ENCODE results near the gene LHPP.

Gene LHPP

GRCh38 chr10:124450783-124451057 is 10.9 kb upstream of the LHPP start:
- CTCF ChIA-PET, result interaction anchor here (1.7 kb wide), 1 partner anchor 47 kb away, joined by 4 read pairs; no protein-coding TSS in a partner anchor
- TF ChIP-seq CTCF (conservative IDR thresholded peaks at IDR 0.05; ENCODE audit: low read depth), result no peak
- no peak for DNase-seq (ENCODE audit: low spot score)
- POLR2A ChIA-PET (ENCODE audit: low non-redundant PET), result no interaction called here
- H3K27ac ChIP-seq, result no peak overlapping the region

- no peak for TF ChIP-seq CTCF (conservative IDR thresholded peaks at IDR 0.05; ENCODE audit: low read depth)
- DNase-seq (ENCODE audit: low spot score), result no peak
Measured at GRCh38 chr10:124451276-124451675, 10.3 kb upstream of the LHPP start.

GRCh38 chr10:124453960-124454610 is 7.5 kb upstream of the LHPP start:
- ChIA-PET CTCF (no interaction called here), POLR2A (ENCODE audit: low non-redundant PET) (no interaction called here)
- no peak for DNase-seq (ENCODE audit: low spot score)
- H3K27ac ChIP-seq, result no peak overlapping the region
- TF ChIP-seq CTCF (conservative IDR thresholded peaks at IDR 0.05; ENCODE audit: low read depth), result no peak

More at GRCh38 chr10:124451276-124451675, 10.3 kb upstream of the LHPP start:
- POLR2A ChIA-PET (ENCODE audit: low non-redundant PET), result no interaction called here
- CTCF ChIA-PET, result interaction anchor here (1.7 kb wide), 1 partner anchor 48 kb away, joined by 4 read pairs; no protein-coding TSS in a partner anchor
- H3K27ac ChIP-seq, result no peak overlapping the region

- ChIA-PET CTCF (interaction anchor here (0.6 to 0.9 kb wide), 2 partner anchors 28 to 926 kb away, joined by 3 to 4 read pairs; no protein-coding TSS in a partner anchor), POLR2A (ENCODE audit: low non-redundant PET) (interaction anchor here (0.6 kb wide), 1 partner anchor 17 kb away, joined by 3 read pairs; no protein-coding TSS in a partner anchor)
- no peak for DNase-seq (ENCODE audit: low spot score)
- no peak overlapping the region for H3K27ac ChIP-seq
- no peak for TF ChIP-seq CTCF (conservative IDR thresholded peaks at IDR 0.05; ENCODE audit: low read depth)
Measured at GRCh38 chr10:124455441-124455840, 6.2 kb upstream of the LHPP start.

GRCh38 chr10:124458473-124458872 is 3.1 kb upstream of the LHPP start:
- ChIA-PET CTCF (no interaction called here), POLR2A (ENCODE audit: low non-redundant PET) (no interaction called here)
- TF ChIP-seq CTCF (conservative IDR thresholded peaks at IDR 0.05; ENCODE audit: low read depth), result no peak

GRCh38 chr10:124458889-124459288 is 2.7 kb upstream of the LHPP start:
- ChIA-PET POLR2A (ENCODE audit: low non-redundant PET) (no interaction called here), CTCF (no interaction called here)
- H3K27ac ChIP-seq, result no peak overlapping the region
- TF ChIP-seq CTCF (conservative IDR thresholded peaks at IDR 0.05; ENCODE audit: low read depth), result no peak
- DNase-seq (ENCODE audit: low spot score), result no peak

More at GRCh38 chr10:124458473-124458872, 3.1 kb upstream of the LHPP start:
- no peak for DNase-seq (ENCODE audit: low spot score)
- H3K27ac ChIP-seq, result no peak overlapping the region

Measured in RWPE1 (cell line).